Cerebellar cortex (tissue), 1 donor: ENCODE data around the gene ZNRF4.
A peak's percentile ranks its signal among the peaks of the same experiment; 100 is the strongest.

Experiments
- DNase-seq: peaks from one replicate; pipeline ENCODE4 v3.0.0-alpha.2; 2015; ENCODE audit warnings: low spot score

The ZNRF4 gene

DNA sequence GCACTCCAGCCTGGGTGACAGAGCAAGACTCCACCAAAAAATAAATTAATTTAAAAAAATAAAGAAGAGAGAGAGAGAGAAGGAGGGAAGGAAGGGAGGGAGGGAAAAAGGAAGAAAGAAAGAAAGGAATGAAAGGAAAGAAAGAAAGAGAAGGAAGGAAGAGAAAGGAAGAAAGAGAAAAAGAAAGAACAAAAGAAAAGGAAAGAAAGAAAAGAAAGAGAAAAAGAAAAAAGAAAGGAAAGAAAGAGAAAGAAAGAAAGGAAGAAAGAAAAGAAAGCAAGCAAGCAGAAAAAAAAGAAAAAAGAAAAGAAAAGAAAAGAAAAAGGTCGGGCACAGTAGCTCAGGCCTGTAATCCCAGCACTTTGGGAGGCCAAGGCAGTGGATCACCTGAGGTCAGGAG is 14.9 kb upstream of the ZNRF4 start:
- no peak for DNase-seq

DNA sequence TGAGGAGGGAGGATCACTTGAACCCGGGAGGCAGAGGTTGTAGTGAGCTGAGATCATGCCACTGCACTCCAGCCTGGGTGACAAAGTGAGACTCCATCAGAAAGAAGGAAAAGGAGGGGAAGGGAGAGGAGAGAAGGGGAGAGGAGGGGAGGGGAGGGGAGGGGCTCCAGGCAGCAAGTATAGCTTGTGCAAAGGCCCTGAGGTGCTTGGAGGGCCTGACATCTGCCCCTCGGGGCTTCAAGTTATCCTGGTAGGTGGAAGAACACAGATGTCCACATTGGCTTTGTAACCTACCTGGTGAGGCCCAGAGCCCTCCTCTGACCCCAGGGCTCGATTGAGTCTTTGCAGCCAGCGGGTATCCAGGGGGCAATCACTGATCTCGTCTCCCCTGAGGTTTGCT is 11.5 kb upstream of the ZNRF4 start:
- DNase-seq: no peak

DNA sequence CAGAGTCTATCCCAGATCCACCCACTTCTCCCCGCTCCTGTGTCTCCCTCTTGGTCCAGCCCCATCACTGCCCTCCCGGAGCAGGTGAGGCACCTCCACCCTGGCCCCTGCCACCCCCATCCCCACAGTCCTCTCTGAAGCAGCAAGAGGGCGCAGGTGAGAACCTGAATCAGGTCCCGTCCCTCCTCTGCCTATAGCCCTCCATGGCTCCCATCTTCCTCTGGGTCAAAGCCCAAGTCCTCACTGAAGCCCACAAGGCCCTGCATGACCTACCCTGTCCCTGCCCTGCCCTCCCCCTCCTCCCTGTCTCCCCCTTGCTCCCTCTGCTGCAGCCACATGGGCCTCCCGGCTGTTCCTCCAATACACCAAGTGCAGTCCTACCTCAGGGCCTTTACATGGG is 10.8 kb upstream of the ZNRF4 start:
- no peak for DNase-seq

DNA sequence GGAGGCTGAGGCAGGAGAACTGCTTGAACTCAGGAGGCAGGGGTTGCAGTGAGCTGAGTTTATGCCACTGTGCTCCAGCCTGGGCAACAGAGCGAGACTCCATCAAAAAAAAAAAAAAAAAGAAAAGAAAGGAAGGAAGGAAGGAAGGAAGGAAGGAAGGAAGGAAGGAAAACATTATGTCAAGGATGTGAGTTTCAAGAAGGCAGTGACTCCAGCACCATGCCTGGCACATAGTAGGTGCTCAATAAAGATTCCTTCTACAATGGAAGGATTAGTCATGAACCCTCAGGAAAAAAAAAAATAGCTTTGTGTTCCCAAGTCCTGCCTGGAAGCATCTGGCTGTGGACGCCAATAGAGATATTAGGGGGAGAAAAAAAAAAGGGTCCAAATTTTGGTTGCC is 10.1 kb upstream of the ZNRF4 start:
- no peak for DNase-seq

DNA sequence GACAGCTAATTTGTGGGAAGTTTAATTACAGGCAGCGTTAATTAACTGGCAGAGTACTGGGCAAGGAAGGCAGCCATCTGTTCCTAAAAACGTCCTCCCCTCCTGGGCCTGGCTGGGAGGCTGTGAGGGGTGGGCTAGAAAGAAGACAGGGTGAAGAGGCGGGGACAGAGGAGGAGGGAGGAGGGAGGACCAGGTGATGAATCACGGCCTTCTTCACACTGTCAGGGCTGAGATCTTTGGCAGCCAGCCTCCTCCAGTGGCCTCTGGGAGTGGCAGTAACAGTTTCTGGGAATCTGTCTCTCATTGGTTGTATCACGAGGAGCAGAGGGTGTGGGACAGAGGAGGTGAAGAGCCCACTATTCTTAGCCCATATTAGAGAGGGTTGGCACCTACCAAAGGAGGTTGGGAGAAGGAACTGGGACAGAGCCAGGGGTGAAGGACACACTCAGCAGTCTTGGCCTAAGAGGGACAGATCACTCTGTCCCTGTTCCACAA is 9.6 kb upstream of the ZNRF4 start:
- peak; percentile 19 for DNase-seq

DNA sequence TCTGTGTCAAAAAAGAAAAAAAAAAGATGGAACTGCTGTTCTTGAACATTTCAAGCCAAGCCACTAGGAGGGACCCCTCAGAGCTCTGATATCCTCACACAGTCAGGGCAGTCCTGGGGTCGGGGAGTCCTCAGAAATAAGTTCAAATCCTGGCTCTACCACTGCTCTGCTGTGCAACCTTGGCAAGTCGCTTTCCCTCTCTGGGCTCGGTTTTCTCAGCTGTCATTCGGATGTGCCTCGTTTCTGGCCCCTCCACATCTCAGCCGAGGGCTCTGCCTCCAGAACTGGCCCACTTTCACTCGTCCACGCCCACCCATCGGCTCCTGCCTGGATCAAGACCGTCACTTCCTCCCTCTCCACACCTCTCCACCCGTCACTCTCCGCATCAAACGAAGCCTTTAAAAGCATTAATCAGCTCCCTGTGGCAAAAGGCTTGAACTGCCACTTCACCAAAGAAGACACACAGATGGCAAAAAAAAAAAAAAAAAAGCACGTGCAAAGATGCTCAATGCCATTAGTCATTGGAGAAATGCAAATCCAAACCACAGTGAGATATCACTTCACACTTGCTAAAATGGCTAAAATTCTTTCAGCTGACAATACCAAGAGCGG is 7.4 kb upstream of the ZNRF4 start:
- DNase-seq: no peak

DNA sequence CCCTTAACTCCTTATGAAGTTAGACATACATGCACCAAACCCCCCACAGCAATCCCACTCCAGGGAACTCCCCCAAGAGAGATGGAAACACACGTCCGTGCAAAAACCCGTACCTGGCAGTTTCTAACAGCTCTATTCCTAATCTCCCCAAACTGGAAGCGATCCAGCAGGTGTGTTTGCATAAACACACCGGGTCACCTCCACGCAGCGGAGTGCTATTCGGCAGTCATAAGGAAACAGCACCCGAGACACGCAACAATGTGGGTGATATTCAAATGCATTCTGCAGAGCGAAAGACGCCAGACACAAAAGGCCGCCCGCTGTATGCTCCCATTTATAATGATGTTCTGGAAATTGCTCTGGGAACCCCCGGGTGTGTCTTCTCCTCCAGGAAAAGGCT is 6.8 kb upstream of the ZNRF4 start:
- DNase-seq: no peak

DNA sequence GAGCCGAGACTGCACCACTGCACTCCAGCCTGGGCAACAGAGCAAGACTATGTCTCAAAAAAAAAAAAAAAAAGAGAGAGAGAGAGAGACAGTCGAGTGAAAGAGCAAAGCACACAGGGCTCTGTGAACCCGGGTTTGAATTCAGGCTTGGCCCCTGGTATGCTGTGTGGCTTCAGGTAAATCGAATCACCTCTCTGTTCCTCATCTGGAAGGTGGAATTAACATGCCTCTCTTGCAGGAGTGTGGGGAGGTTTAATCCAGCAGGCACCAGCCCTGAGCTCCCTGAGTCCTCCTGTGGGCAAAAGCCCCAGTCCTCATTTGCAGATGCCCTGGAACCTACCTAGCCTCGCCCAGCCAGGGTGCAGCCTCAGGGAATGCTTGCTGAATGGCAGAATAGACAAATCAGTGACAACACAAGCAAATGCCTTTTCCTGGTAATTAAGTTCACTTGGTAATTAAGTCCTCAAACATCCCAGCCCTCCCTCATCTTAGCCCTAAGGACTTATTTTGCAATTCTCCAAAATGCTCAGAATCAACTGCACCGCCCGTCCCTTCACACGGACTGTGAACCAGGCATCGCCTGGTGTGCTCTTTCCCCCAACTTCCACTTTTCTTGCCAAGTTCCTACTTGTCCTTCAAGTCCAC is 4.6 kb upstream of the ZNRF4 start:
- no peak for DNase-seq

DNA sequence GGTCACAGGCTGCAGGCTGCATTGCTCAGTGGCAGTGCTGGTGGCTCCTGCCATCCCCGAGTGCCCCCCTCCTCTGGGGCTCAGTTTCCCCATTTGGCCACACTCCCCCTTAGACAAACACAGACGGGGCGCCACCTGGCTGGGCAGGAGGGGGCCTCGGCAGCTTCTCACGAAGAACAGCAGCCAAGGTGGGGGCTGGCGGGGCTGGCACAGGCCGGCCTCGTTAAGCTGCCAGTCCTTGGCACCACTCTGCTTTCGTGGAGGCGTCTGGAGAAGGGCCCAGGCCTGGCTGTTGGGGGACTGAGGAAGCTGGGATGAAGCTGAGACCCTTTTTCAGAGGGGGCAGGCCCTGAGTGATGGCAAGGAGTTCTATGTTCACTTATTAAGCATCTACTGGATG is 3.7 kb upstream of the ZNRF4 start:
- no peak for DNase-seq

DNA sequence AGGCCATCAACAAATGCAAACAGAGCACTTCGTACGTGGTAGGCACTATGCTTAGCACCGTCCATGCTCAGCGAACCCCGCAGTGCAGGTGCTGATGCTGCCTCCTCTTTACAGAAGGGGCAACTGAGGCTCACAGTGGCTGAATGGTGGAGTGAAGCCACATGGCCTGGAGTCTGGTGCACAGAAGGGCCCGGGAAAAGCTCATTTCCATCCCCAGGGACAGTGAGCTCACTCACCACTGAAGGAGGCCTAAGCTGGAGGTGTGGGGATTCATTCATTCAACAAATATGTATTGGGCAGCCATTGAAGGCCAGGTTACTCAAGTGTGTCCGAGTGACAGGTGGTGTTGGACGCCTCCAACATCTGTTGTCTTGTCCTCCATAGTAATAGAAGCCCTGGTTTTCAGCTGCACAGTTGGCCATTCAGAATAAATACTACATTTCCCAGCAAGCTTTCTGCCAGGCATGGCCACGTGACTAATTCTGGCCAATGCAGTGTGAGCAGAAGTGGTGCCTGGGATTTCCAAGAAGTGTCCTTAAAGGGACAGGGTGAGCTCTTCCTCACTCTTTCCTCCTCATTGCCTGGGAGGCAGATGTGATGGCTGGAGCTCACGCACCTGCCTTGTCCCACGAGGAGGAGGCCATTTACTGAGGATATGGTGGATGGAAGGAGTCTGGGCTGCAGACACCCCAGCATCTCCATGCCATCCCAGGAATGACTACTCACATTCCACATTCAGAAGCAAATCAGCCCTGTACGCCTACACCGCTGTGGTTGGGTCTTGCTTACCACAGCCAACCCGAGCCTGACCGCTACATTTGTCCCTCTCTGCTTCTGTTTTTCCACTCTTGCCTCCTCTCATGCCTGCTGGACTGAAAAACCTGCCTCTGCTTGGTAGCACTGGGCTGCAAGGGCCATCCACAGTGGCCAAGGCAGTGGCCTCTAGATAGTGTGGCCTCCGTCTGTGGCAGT is 2.3 kb upstream of the ZNRF4 start:
- DNase-seq: peak; percentile 28

DNA sequence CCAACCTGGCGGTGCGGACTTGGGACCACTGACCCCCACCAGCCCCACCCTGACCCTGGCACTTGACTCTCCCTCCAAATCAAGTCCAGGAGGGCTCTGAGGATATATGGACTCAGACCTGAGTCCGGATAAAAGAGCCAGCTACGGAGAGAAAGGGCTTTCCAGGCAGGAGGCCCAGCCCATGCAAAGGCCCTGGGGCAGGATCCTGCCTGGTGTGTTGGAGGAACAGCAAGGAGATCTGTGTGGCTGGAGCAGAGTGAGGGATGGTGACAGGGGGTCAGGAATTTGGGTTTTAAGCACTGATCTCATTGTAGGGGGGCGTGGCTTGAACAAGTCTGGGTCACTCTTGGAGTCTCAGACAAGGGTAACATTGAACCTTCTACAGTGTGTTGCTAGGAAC is 474 bp upstream of the ZNRF4 start:
- no peak for DNase-seq

DNA sequence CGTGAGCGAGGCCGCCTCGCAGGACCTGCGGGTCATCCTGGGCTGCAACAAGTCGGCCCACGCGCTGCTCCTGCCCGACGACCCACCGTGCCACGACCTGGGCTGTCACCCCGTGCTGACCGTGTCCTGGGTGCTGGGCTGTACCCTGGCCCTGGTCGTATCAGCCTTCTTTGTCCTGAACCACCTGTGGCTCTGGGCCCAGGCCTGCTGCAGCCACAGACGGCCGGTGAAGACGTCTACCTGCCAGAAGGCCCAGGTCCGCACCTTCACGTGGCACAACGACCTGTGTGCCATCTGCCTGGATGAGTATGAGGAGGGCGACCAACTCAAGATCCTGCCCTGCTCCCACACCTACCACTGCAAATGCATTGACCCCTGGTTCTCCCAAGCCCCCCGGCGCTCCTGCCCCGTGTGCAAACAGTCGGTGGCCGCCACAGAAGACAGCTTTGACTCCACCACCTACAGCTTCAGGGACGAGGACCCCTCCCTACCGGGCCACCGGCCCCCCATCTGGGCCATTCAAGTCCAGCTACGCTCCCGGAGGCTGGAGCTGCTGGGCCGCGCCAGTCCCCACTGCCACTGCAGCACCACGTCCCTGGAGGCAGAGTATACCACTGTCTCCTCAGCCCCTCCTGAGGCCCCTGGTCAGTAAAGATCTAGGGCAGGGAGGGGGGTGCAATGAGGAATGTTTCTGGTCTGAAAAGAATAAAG is 1.1 kb downstream of the ZNRF4 start:
- no peak for DNase-seq

DNA sequence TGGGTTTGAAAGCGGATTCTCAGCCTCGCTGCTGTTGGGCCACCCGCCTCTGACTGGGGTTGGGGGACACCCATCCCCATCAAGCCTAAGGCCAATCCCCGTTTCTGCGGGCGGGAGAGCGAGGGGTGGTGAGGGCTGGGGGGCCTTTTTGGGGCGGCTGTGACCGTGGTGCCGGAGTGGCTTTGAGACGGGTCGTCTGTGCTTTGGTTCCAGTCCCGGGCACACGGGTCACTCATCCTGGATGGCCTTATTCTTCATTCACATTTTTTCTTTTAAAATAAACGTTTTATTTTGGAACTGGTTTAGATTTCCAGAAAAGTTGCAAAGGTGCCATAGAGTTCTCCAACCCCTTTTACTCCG is 1.6 kb downstream of the ZNRF4 start:
- DNase-seq: no peak

DNA sequence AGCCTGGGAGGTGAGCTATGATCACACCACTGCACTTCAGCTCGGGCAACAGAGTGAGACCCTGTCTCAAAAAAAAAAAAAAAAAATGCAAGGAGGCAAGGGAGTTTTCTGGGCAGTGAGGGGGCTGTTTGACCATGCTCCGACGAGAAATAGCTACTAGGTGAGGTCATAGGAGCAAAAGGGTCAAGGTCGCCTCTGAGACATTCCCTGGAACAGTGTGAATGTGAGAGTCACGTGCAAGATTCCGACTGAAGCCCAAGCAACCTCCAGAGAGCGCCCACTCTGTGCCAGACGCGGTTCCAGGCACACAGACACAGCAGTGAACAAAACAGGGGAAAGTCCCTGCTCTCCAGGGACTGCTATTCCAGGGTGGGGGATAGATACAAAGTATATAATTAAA is 2.5 kb downstream of the ZNRF4 start:
- DNase-seq: no peak

DNA sequence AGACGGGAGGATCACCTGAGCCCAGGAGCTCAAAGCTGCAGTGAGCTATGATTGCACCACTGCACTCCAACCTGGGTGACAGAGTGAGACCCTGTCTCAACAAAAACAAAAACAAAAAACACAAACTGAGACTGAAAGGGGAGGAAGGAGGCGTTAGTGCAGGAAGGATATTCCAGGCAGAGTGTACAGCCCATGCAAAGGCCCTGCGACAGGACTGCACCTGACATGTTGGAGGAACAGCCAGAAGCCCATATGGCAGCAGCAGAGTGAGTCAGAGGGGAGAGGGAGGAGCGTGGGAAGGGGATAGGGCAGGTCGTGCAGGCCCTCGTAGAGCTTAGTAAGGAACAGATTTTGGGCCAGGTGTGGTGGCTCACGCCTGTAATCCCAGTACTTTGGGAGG is 3.2 kb downstream of the ZNRF4 start:
- no peak for DNase-seq

DNA sequence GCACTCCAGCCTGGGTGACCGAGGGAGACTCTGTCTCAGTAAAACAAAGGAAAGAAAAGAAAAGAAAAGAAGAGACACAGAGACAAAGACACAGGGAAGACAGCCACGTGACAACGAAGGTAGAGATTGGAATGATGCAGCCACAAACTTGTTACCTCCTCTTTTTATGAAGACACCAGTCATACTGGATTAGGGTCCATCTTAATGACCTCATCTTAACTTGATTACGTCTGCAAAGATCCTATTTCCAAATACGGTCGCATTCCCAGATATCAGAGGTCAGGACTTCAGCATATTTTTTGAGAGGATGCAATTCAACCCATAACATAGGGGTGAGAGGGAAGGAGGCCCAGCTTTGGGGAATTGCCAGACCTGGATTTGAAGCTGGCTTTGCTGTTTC is 4.1 kb downstream of the ZNRF4 start:
- no peak for DNase-seq

DNA sequence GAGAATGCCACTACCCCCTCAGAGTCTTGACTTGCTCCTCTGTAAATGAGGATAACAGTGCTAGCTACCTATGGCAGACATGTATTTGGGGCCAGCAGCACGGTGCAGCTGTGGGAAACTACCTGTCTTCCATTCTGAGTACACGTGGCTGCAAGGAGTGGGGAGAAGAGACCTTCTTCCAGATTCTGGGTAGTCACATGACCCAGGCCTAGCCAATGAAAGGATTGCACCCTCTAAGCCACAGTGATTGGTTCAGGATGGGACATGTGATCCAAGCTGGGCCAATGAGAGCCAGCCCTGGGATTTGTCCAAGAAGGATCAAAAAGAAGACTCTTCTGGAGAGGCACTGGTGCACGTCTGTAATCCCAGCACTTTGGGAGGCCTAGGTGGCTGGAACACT is 5.5 kb downstream of the ZNRF4 start:
- DNase-seq: no peak

DNA sequence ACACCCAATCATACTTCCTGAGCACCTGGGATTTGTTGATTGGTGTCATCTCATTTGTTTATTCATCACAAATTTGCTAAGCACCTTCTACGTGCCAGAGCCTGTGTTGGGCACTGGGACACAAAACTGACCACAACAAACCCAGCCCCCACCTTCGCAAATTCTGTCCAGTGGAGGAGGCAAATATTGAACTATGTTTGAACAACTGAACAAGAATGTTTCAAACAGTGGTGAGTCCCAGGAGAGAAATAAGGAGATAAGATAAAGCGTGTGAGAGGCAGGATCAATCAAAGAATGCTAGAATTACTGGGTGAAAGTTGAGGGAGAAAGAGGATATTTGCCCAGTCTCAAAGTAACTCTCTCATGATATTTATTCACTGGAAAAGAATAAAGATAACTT is 8.7 kb downstream of the ZNRF4 start:
- no peak for DNase-seq

DNA sequence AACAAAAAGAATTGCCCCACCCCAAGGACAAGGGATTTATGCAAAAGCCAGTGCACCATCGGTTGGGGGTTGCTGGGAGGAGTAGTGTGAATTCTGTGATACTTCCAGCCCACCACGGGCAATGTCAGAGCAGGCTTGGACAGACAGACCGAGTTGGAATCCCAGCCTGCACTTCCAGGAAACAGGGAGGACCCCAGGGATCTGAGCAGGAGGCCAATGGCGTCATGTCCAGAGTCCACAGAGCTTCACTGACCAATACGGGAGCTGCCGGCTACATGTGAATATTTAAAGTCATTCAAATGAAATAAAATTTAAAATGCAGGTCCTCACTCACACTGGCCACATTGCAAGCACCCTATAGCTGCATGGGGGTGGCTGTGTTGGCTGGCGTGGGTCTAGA is 10.9 kb downstream of the ZNRF4 start:
- DNase-seq: no peak

DNA sequence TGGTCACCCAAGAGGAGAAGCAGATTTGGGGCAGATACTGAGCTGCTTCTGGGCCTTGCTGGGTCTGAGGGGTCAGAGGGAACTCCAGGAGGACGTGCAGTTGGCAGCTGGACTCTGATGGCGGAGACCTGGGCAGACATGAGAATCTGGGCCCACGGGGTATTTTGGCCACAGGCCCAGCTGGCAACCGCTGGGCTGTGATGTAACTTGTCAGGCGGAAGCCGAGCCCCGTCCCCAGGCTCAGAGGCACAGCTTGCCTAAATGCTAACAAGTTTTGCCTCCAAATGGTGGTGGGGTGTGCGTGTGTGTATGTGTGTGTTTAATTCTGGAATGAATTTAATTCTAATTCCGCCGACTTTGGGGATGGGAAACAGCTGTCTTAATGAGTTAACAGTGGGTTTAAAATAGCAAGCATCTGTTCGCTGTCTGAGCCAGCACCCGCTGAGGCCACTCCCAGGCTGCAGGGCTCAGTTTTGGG is 11.6 kb downstream of the ZNRF4 start:
- DNase-seq: no peak

DNA sequence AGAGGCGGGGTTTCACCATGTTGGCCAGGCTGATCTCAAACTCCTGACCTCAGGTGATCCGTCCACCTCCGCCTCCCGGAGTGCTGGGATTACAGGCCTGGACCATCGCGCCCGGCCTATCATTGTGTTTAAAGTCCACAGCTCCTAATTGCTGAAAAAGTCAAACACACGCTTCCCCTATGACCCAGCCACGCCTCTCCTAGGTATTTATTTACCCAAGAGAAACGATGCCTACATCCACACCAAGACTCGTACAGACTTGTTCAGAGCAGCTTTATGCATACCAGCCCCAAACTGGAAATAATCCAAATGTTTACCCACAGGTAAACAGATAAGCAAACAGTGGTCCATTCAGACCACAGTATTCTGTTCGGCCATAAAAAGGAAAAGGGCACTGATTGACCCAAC is 15.1 kb downstream of the ZNRF4 start:
- no peak for DNase-seq

DNA sequence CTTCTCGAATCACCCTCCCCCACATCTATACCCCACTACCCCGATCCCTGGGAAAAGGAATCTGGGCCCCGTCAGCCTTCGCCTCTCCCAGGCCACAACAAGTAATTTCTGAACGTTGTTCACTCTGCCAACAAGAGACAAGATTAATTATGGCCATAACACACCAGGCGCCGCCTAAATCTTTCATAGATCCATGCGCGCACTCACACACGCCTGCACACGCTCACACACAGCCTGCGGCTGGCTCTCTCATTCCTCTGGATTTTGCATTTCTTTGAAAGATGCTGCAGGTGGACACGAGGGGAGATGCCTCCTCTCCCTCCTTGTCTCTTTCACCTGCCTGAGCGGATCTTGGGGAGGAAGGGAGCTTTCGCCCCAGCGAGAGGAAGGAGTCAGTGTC is 17.1 kb downstream of the ZNRF4 start:
- no peak for DNase-seq
